IMR-90 (cell line): ENCODE results near the gene USP5. TPM values are rescaled to one million over a fixed set of nuclear protein-coding genes. Genes with fewer than 3 reads are reported as not detected.

Experiments used
- ATAC-seq: fragments of 200-7000 bp; cut with Tn5 transposase; 2 replicates; pipeline ENCODE4 v1.9.1; 2020; ENCODE audit warnings: low read depth, mild to moderate bottlenecking, moderate library complexity
- BruUV-seq: library from RNA; stranded (reverse); fragments of 400-500 nt; replicated peaks from 2 replicates; lab custom pipeline; 2021; lab: Mats Ljungman, UMichigan
- CTCF ChIA-PET: fragments of 300-600 bp; formaldehyde crosslinking; extraction: SDS; loops from one replicate; lab custom pipeline; 2021; ENCODE audit warnings: antibody characterized with exemption; lab: Yijun Ruan, JAX
- POLR2A ChIA-PET: fragments of 300-600 bp; sonication (Branson Sonifier 250); formaldehyde crosslinking; loops from one replicate; lab custom pipeline; 2022; ENCODE audit warnings: antibody characterized with exemption; ENCODE audit not compliant: unreplicated experiment; lab: Charles Lee
- DNase-seq: peaks from one replicate; pipeline ENCODE4 v3.0.0; 2013
- H2AFZ ChIP-seq: replicated peaks from 2 replicates; pipeline ENCODE3; 2013; ENCODE audit warnings: low read length, mild to moderate bottlenecking; ENCODE audit not compliant: poor library complexity
- H2AK5ac ChIP-seq: 2 replicates; pipeline ENCODE4 v1.6.1; 2013; ENCODE audit warnings: low read depth, low read length, inconsistent platforms
- H2AK9ac ChIP-seq: replicated peaks from 2 replicates; pipeline ENCODE3; 2013; ENCODE audit warnings: mild to moderate bottlenecking, low read depth, low read length, moderate library complexity; ENCODE audit not compliant: poor library complexity
- H2BK120ac ChIP-seq: 2 replicates; pipeline ENCODE4 v1.6.1; 2013; ENCODE audit warnings: low read depth, low read length, inconsistent platforms
- H2BK15ac ChIP-seq: 3 replicates; pipeline ENCODE4 v1.6.1; 2013; ENCODE audit warnings: low read depth, low read length, inconsistent platforms
- H2BK20ac ChIP-seq: 2 replicates; pipeline ENCODE4 v1.6.1; 2013; ENCODE audit warnings: low read depth, mild to moderate bottlenecking, inconsistent platforms, low read length, moderate library complexity
- H2BK5ac ChIP-seq: 2 replicates; pipeline ENCODE4 v1.6.1; 2013; ENCODE audit warnings: mild to moderate bottlenecking, low read depth, low read length, inconsistent platforms; ENCODE audit not compliant: poor library complexity, severe bottlenecking
- H3K14ac ChIP-seq: replicated peaks from 2 replicates; pipeline ENCODE4 v1.6.1; 2013; ENCODE audit warnings: low read depth, low read length, inconsistent platforms
- H3K18ac ChIP-seq: 2 replicates; pipeline ENCODE4 v1.6.1; 2013; ENCODE audit warnings: low read depth, low read length, control low read depth
- H3K23ac ChIP-seq: 2 replicates; pipeline ENCODE4 v1.6.1; 2013; ENCODE audit warnings: low read depth, low read length, inconsistent platforms
- H3K27ac ChIP-seq: 2 replicates; pipeline ENCODE4 v1.5.1; 2013; ENCODE audit warnings: mild to moderate bottlenecking, control low read depth, low read length; ENCODE audit not compliant: insufficient read depth
- H3K27me3 ChIP-seq: 2 replicates; pipeline ENCODE4 v1.6.1; 2013; ENCODE audit warnings: low read length; ENCODE audit not compliant: control insufficient read depth, insufficient read depth
- H3K36me3 ChIP-seq: 2 replicates; pipeline ENCODE4 v1.6.1; 2013; ENCODE audit warnings: low read length, mixed read lengths; ENCODE audit not compliant: control insufficient read depth, insufficient read depth
- H3K4ac ChIP-seq: 2 replicates; pipeline ENCODE4 v1.6.1; 2013; ENCODE audit warnings: low read depth, low read length, inconsistent platforms
- H3K4me1 ChIP-seq: 2 replicates; pipeline ENCODE4 v1.6.1; 2013; ENCODE audit warnings: low read length, mixed read lengths; ENCODE audit not compliant: control insufficient read depth, insufficient read depth
- H3K4me2 ChIP-seq: 2 replicates; pipeline ENCODE4 v1.6.1; 2013; ENCODE audit warnings: low read depth, mild to moderate bottlenecking, control low read depth, low read length, moderate library complexity
- H3K4me3 ChIP-seq: 2 replicates; pipeline ENCODE4 v1.5.1; 2013; ENCODE audit warnings: low read depth, mild to moderate bottlenecking, control low read depth, low read length, moderate library complexity; ENCODE audit not compliant: insufficient read depth
- H3K56ac ChIP-seq: 2 replicates; pipeline ENCODE4 v1.6.1; 2013; ENCODE audit warnings: low read length, inconsistent platforms; ENCODE audit not compliant: insufficient read depth; ENCODE audit errors: extremely low read depth
- H3K79me1 ChIP-seq, 2 experiments: 2 replicates each; pipeline ENCODE4 v1.6.1; 2013; ENCODE audit warnings: low read length in 2 of 2, inconsistent platforms in 1 of 2, low read depth in 1 of 2
- H3K9ac ChIP-seq: 2 replicates; pipeline ENCODE4 v1.6.1; 2013; ENCODE audit warnings: low read depth, low read length, control low read depth
- H3K9me1 ChIP-seq: 2 replicates; pipeline ENCODE4 v1.6.1; 2013; ENCODE audit warnings: low read length, inconsistent platforms; ENCODE audit not compliant: insufficient read depth
- H3K9me3 ChIP-seq: 2 replicates; pipeline ENCODE4 v1.6.1; 2013; ENCODE audit warnings: low read length; ENCODE audit not compliant: control insufficient read depth, insufficient read depth
- H4K20me1 ChIP-seq: 2 replicates; pipeline ENCODE4 v1.6.1; 2013; ENCODE audit warnings: low read length, inconsistent platforms; ENCODE audit not compliant: insufficient read depth
- H4K5ac ChIP-seq: 2 replicates; pipeline ENCODE4 v1.6.1; 2013; ENCODE audit warnings: mild to moderate bottlenecking, low read depth, low read length, control low read depth
- H4K8ac ChIP-seq, 2 experiments: 2 replicates each; pipeline ENCODE4 v1.6.1; 2013; ENCODE audit warnings: low read depth in 2 of 2, low read length in 2 of 2, control low read depth in 1 of 2, inconsistent platforms in 1 of 2
- H4K91ac ChIP-seq: 2 replicates; pipeline ENCODE4 v1.6.1; 2013; ENCODE audit warnings: low read depth, low read length, inconsistent platforms; ENCODE audit not compliant: insufficient read depth
- RFX5 ChIP-seq: IDR thresholded peaks from 2 replicates; pipeline ENCODE4 v1.8.0; 2012; ENCODE audit warnings: low read depth, mild to moderate bottlenecking, low read length, moderate library complexity
- WGBS, 2 experiments: methylation state at CpG; one replicate each; pipeline versions ENCODE4 v1.1.5 to v1.1.7; 2013; ENCODE audit warnings: missing lambda C conversion rate in 2 of 2; ENCODE audit not compliant: insufficient read length in 1 of 2; ENCODE audit errors: extremely low coverage in 2 of 2; 5-methylcytosine and 5-hydroxymethylcytosine counted together
- dilution Hi-C: fragments of 300-500 bp; cut with HindIII; formaldehyde crosslinking; loops from one replicate; pipeline ENCODE4 v1.14.3; 2018; ENCODE audit warnings: low sequenced_read_pairs; ENCODE audit not compliant: unreplicated experiment
- in situ Hi-C: fragments of 300-500 bp; cut with MboI; formaldehyde crosslinking; loops from 3 replicates; pipeline ENCODE4 v1.14.3; 2019; ENCODE audit warnings: low sequenced_read_pairs, inconsistent platforms, mixed read lengths
- intact Hi-C: fragments of 100-400 bp; cut with micrococcal nuclease; formaldehyde crosslinking; loops from 2 replicates; pipeline ENCODE4 v1.10.0; 2022
- polyA plus RNA-seq, 3 experiments: library from polyadenylated mRNA; depleted of rRNA; stranded (reverse); fragments of >200 nt; gene quantifications; 2 replicates each; pipeline ENCODE4 v1.2.3, GENCODE V29; 2012; ENCODE audit warnings: low replicate concordance in 1 of 3
- total RNA-seq: library from RNA; depleted of rRNA; stranded (reverse); fragments of >200 nt; gene quantifications from 2 replicates; pipeline ENCODE4 v1.2.3, GENCODE V29; 2012

Gene USP5
- total and polyA plus RNA-seq, 2 of the 4 experiments (the other 2 are of a cell fraction), result 69.7 to 125 TPM

DNA sequence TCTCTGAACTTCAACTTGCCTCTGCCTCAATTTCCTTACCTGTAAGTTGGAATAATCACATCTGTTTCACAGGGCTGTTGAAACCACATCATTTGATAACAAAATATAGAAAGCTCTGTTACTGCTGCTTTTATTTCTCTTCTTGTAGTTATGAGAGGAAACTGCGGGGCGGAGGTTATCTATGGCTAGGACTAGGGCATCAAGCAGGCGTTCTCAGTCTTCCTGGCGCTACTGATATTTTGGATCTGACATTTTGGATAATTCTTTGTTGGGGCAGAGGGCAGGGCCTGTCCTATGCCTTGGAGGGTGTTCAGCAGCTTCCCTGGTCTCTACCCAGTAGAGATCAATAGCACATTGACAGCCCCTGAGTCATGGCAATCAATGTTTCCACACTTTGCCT lies 19.8 kb upstream of the USP5 start:
- intact Hi-C loops (no loop called here), in situ Hi-C loops (no loop called here), dilution Hi-C loops (no loop called here)
- ATAC-seq (no peak), DNase-seq (no peak)
- H4K8ac ChIP-seq, result no peak overlapping the region
- H3K9ac ChIP-seq, result no peak overlapping the region
- H3K4me3 ChIP-seq, result no peak overlapping the region
- H3K4me1 ChIP-seq, result peaks cover 9% of the 10 kb centered on the region
- no peak overlapping the region for H4K5ac ChIP-seq
- ChIA-PET CTCF (no interaction called here), POLR2A (no interaction called here)
- no peak overlapping the region for H4K91ac ChIP-seq
- H3K4ac ChIP-seq, result no peak overlapping the region
- H3K9me3 ChIP-seq, result no peaks in the 10 kb centered on the region
- H3K4me2 ChIP-seq, result no peak overlapping the region
- no peak overlapping the region for H2BK15ac ChIP-seq
- no peak overlapping the region for H3K14ac ChIP-seq
- H3K27ac ChIP-seq, result no peak overlapping the region
- no peak overlapping the region for H2BK120ac ChIP-seq
- no peak overlapping the region for H3K18ac ChIP-seq
- no peak overlapping the region for H3K23ac ChIP-seq
- no peak overlapping the region for H2AK9ac ChIP-seq
- H3K79me1 ChIP-seq, result peaks cover 17 to 61% of the 10 kb centered on the region in 2 experiments
- no peak for TF ChIP-seq RFX5
- peaks cover 6% of the 10 kb centered on the region; the same call in 1 of the 2 replicates for H3K9me1 ChIP-seq
- no peaks in the 10 kb centered on the region for H3K27me3 ChIP-seq
- H2BK5ac ChIP-seq, result no peak overlapping the region
- no peak overlapping the region for H2BK20ac ChIP-seq
- WGBS, 2 experiments, result no CpG with 5 or more reads among the region's 4 CpGs
- H3K56ac ChIP-seq, result no peak overlapping the region
- H2AK5ac ChIP-seq, result no peak overlapping the region
- peaks cover 45% of the 10 kb centered on the region for H3K36me3 ChIP-seq
- no peak overlapping the region for H2AFZ ChIP-seq
- BruUV-seq, result no TSS peak
- H4K20me1 ChIP-seq, result peaks cover 12% of the 10 kb centered on the region
